GM12874 (cell line): ENCODE results near the gene SCLT1.

Experiments used
- TF ChIP-seq, protein P1 (sequence below): IDR thresholded peaks from 2 replicates; pipeline ENCODE4 v1.5.1; 2011; ENCODE audit warnings: low read depth, mild to moderate bottlenecking, control low read depth, low read length, moderate library complexity; ENCODE audit not compliant: insufficient read depth

Gene SCLT1

DNA sequence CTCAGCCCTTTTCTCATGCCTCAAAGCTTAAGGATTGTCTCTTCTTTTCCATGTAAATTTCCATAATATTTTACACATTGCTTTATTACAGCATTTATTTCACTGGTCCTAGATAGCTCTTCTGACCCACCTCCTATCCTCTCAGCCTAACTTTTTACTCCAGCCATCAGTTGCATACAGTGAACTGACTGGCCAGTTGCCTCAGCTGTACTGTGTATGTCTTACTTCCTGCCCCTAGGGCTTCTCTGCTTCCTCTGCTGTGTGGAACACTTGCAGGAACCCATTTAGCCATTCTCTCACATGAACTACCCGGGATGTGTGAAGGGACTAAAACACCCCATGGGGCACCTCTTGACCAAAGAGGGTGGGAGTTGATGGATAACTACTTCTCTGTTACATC is 20.6 kb upstream of the SCLT1 start:
- TF ChIP-seq, protein P1, sequence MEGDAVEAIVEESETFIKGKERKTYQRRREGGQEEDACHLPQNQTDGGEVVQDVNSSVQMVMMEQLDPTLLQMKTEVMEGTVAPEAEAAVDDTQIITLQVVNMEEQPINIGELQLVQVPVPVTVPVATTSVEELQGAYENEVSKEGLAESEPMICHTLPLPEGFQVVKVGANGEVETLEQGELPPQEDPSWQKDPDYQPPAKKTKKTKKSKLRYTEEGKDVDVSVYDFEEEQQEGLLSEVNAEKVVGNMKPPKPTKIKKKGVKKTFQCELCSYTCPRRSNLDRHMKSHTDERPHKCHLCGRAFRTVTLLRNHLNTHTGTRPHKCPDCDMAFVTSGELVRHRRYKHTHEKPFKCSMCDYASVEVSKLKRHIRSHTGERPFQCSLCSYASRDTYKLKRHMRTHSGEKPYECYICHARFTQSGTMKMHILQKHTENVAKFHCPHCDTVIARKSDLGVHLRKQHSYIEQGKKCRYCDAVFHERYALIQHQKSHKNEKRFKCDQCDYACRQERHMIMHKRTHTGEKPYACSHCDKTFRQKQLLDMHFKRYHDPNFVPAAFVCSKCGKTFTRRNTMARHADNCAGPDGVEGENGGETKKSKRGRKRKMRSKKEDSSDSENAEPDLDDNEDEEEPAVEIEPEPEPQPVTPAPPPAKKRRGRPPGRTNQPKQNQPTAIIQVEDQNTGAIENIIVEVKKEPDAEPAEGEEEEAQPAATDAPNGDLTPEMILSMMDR, result no peak

DNA sequence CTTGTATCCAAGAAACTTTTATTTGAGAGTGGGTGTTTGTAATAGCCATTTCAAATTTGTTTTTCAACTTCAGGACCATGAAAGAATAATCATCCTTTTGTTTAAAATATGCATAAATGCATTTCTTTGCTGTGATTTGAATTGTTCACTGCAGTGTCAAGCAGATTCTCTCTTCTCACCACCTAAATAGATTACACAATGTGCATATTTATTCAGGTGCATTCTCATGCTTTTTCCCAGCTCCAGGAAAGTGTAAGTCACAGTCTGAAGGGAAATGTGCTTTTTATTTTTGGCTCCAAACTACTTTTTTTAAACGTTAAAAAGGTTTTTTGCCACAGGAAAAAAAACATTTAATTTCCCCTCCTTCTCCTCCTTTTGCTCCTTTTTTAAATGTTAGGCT is 20.1 kb upstream of the SCLT1 start:
- TF ChIP-seq, protein P1, result no peak

DNA sequence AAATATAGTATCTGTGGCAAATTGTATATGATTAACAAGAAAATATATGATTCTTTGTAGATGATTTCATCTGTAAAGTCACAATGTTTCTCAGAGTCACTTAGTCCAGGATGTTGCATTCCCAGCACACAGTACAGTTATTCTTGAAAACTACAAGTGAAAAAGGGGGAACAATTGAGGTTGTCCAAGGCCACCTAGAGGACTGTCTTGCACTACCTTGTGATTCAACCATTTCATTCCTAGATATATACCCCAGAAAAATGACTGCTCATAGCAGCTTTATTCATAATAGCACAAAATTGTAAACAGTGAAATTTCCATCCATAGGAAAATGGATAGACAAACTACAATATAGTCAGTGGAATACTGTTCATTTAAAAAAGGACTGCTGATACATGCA is 18.6 kb upstream of the SCLT1 start:
- TF ChIP-seq, protein P1, result no peak

DNA sequence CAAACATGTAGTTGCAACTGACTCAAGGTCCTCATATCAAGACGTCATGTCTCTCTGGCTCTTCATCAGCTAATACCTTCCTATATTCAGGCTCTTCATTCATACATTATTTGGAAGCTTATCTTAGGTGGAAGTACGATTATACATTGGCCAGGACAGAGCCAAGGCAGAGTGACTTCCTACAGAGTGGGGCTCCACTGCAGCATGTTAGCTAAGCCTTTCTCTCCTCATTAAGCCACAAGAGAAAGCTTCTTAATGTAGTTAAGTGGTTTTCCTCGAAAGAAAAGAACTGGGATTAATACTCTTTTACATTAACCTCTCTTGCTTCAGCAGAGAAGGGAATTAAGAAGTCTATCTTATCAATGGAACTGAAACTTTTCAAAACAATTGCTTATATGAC is 17.6 kb upstream of the SCLT1 start:
- TF ChIP-seq, protein P1, result no peak

DNA sequence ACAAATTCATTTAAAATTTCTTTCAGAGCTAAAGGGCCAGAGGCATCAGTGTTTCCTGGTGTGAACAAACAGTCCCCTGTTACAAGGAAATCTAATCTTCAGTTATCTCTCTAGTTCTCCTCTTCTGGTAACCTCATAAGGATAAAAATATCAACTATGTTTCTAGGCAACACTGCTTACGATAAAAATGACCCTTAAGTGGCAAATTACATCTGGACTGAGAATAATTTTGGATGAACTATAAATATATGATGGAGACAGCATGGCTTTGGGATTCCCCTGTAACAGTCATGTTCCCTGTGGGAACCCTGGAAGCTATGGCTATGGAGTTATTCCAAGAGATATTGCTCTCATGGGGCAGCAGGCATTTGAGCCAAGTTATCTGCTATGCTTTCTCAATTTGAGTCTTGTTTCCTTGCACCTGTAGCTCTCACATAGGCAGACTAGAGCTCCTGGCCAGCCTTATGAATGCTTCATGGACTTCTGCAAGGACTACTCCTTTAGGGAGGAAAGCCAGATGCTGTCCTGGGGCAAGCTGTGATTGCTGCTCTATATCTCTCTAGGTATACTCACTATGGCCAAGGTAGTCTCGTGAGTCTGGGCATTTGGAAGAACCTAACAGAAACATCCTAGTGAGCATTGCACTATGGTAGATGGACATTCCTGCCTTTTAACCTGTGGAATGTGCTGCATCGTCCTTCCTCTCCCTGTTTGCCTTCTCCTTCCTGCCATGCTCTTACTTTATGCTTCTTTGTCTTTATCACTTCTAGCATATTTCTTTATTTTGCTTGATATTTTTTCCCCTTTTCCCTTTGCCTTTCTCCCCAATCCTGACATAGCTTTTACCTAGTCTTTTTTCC is 16.9 kb upstream of the SCLT1 start:
- TF ChIP-seq, protein P1, result no peak

DNA sequence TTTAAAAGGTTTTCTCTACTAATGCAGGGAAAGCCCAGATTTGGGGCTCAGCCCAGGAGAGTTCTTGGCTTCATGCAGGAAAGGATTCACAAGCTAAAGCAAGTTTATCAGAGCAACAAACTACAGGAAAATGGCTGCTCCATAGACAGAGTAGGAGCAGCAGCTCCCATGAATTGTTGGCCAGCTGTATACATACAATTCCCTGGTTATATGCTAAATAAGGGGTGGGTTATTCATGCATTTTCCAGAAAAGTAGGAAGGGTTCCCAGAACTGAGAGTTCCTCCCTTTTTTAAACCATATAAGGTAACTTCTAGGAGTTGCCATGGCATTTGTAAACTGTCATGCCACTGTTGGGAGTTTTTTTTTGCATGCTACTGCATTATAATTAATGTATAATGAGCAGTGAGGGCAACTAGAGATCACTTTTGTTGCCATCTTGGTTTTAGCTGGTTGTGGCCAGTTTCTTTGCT is 5.2 kb upstream of the SCLT1 start:
- TF ChIP-seq, protein P1, result no peak

DNA sequence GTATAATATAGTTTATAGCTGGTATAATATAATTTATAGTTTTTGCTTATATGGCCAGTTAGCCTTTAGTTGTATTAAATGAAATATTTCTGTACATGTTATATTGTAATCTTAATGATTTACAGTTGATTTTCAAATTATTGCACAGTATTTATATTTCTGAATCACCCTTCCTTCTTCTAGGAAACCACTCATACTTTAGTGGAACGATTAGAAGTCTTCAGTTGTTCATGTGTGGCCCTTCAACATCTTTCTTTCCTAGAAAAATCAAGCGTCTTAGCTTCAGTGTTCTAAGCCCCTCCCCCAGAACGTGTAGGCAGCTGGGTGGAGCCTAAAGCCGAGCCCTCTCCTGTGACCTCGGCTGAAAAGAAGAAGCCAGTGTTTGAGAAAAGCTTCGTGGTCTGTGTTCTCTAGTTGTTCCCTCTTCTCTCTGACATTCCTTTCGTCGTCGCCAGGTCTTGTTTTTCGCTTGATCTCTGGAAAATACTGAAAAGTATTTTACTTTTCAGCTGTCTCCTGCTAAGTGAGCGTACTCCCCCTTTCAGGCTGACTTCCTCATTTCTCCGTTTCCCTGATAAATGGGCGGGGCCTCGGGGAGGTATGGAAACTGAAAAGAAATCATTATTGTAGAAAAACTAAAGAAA is 2.6 kb upstream of the SCLT1 start, which contains the start of gene C4orf33:
Gene C4orf33 (plus strand): TSS at position 342 of the 644 bp plus-strand sequence. CDS start 6,459 bp downstream, outside the sequence.
- TF ChIP-seq, protein P1, result no peak
